GM20000 (cell line): ENCODE results near the gene KRTAP1-4.
"Not testable (repeated sequence)": the region's sequence is repeated elsewhere in the genome, so short reads cannot be mapped to it uniquely, and the experiment has no call there.

Experiments
- DNase-seq: peaks from one replicate; pipeline ENCODE4 v3.0.0; 2012; ENCODE audit warnings: low spot score
- CTCF ChIP-seq: IDR thresholded peaks from 2 replicates; pipeline ENCODE4 v1.5.1; 2012; ENCODE audit warnings: mild to moderate bottlenecking, control low read depth; ENCODE audit errors: extremely low read depth, missing control alignments

KRTAP1-4 gene

GRCh38 chr17:41064301-41064700, 34.3 kb upstream of the KRTAP1-4 start:
- DNase-seq, result no peak
- TF ChIP-seq CTCF, result no peak

DNA sequence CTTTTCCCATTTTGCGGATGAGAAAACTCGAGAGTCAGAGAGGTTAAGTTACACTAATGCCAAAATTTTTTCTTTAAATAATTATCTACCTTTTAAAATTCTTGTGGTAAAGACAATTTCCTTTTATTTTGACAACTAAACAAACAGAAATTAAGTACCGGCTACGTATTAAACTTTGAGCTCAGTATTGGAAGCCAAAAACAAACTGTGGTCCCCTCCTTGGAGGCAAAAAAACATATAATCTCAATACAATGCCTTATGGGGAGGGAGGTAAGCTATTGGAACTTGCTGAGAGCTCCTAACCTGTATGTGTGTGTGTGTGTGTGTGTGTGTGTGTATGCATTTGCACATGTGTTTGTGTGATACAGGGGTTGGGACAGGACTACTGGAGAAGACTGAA, 33.5 kb upstream of the KRTAP1-4 start:
- TF ChIP-seq CTCF, result no peak
- DNase-seq, result no peak

- no peak for DNase-seq
- TF ChIP-seq CTCF, result no peak
Observed at GRCh38 chr17:41061964-41062363, 32.0 kb upstream of the KRTAP1-4 start.

GRCh38 chr17:41060052-41060604, 30.1 kb upstream of the KRTAP1-4 start, which contains the start of gene KRTAP2-3:
KRTAP2-3 (minus strand) TSS chr17:41060114; CDS start chr17:41060050, 64 bp downstream.
- no peak for TF ChIP-seq CTCF
- no peak for DNase-seq

DNA sequence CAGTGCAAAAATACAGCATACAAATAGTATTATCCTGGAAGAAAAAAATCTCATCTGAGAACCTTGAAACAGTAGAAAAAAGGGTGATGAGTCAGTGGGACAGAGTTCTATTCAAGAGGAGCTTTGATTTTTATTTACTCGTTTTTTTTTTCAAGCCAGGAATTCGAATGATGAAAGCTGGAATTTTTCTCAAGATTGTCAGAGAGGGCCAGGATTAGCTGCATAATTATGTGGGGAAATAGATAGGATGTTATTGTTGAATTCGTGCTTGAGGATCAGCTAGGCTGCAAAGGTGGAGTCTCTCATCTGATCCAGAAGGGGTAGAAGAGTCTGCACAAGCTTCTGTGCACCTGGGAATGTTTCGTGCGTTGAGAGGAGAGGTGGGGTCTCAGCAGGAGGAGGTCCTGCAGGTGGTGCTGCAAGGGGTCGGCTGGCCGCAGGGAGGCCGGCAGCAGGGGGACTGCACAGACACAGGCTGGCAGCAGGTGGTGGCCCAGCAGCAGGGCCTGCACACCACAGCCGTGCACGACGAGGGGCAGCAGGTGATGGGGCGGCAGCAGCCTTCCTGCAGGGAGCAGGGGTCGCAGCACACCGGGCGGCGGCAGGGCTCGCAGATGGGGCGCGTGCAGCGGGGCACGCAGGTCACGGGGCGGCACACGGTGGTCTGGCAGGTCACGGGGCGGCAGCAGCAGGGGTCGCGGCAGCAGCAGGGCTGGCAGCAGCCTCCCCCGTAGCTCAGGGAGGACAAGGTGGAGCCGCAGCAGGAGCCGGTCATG, 29.5 kb upstream of the KRTAP1-4 start:
- not testable (repeated sequence) for DNase-seq

- no peak for TF ChIP-seq CTCF
- no peak for DNase-seq
Observed at GRCh38 chr17:41058741-41059140, 28.7 kb upstream of the KRTAP1-4 start.

GRCh38 chr17:41057547-41057946, 27.6 kb upstream of the KRTAP1-4 start:
- TF ChIP-seq CTCF, result no peak
- no peak for DNase-seq

DNA sequence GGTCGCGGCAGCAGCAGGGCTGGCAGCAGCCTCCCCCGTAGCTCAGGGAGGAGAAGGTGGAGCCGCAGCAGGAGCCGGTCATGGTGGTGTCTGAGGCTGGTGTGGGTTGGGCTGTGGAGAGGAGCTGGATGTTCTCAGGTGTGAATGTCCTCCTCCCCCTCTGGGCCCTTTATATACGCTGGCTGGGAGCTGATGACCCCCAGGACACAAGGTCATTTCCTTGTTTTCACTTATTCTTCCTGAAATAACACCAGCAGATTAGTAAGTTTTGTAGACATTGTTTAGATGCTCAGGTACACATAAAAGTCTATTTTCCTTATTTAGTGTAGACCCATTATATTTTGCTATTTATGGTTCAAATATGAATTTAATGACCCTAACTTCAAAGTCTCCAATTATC, 25.1 kb upstream of the KRTAP1-4 start, which contains the start of gene KRTAP2-2:
Gene KRTAP2-2 (minus strand): TSS at position 101 of the 400 bp plus-strand sequence. CDS start 19 bp downstream, at position 82.
- DNase-seq, result not testable (repeated sequence)

- DNase-seq, result not testable (repeated sequence)
Observed at GRCh38 chr17:41054556-41054955, 24.6 kb upstream of the KRTAP1-4 start.
